Measurements from ENCODE around the gene SMIM45.

The SMIM45 gene

DNA sequence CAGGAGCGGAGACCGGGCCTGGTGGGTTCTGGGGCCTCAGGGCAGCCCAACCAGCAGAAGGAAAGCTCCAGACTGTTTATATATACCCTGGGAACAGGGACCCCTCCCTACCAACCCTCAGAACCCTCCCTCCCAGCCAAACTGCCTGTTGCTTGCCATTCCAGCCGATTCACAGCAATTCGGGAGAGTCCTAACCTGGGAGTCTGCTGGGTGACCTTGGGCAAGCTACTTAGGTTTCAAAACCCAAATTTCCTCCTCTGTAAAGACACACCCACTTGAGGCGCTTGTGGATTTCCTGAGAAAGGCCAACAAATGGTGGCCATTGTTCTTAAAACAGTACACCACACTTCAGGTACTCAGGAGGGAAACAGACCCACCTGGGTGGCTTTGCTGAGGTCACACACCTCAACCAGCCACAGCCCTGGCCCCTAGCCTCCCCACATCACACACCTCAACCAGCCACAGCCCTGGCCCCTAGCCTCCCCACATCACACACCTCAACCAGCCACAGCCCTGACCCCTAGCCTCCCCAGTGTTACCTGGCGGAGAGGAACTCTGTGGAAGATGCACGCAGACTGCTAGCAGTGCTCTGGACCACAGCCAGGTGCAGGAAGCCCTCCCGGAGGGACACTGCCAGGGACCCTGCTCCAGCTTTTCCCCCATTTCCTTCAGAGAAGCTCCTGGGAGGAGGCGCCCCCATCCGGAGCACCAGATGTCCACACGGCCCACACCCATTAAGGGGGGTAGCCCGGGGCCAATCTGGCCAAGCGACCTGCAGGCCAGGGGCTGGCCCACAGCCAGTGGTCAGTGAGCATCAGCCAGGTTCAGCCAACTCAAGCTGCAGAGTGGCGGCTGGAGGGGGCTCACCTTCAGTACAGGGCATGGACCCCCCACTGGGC lies 43.3 kb upstream of the SMIM45 start:
- H3K4me3 Mint-ChIP-seq (ENCODE audit: unreplicated experiment): no peak overlapping the region
- no peaks in the 10 kb centered on the region for H3K4me1 Mint-ChIP-seq (ENCODE audit: insufficient read depth, unreplicated experiment)
- ChIA-PET CTCF (interaction anchor here (0.6 to 1.2 kb wide), 3 partner anchors 20 to 666 kb away, joined by 3 read pairs; no protein-coding TSS in a partner anchor), POLR2A (interaction anchor here (1.1 kb wide), 1 partner anchor 108 kb away, joined by 3 read pairs; the partner anchor contains the start of gene CCDC134)
- no peak overlapping the region for H3K27ac Mint-ChIP-seq (ENCODE audit: low read depth, unreplicated experiment)
- intact Hi-C loops (cut with micrococcal nuclease): no loop called here
- peaks cover 24% of the 10 kb centered on the region for H3K27me3 Mint-ChIP-seq (ENCODE audit: insufficient read depth, unreplicated experiment)
- TF ChIP-seq, protein P1, sequence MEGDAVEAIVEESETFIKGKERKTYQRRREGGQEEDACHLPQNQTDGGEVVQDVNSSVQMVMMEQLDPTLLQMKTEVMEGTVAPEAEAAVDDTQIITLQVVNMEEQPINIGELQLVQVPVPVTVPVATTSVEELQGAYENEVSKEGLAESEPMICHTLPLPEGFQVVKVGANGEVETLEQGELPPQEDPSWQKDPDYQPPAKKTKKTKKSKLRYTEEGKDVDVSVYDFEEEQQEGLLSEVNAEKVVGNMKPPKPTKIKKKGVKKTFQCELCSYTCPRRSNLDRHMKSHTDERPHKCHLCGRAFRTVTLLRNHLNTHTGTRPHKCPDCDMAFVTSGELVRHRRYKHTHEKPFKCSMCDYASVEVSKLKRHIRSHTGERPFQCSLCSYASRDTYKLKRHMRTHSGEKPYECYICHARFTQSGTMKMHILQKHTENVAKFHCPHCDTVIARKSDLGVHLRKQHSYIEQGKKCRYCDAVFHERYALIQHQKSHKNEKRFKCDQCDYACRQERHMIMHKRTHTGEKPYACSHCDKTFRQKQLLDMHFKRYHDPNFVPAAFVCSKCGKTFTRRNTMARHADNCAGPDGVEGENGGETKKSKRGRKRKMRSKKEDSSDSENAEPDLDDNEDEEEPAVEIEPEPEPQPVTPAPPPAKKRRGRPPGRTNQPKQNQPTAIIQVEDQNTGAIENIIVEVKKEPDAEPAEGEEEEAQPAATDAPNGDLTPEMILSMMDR (IDR thresholded peaks at IDR 0.05; ENCODE audit: unreplicated experiment): no peak
- DNase-seq (ENCODE audit: unreplicated experiment): no peak
- no TSS peak for BruUV-seq (replicated peaks)
- H3K9me3 Mint-ChIP-seq (ENCODE audit: unreplicated experiment): no peaks in the 10 kb centered on the region
- H3K36me3 Mint-ChIP-seq (ENCODE audit: insufficient read depth, unreplicated experiment): peaks cover 11% of the 10 kb centered on the region

DNA sequence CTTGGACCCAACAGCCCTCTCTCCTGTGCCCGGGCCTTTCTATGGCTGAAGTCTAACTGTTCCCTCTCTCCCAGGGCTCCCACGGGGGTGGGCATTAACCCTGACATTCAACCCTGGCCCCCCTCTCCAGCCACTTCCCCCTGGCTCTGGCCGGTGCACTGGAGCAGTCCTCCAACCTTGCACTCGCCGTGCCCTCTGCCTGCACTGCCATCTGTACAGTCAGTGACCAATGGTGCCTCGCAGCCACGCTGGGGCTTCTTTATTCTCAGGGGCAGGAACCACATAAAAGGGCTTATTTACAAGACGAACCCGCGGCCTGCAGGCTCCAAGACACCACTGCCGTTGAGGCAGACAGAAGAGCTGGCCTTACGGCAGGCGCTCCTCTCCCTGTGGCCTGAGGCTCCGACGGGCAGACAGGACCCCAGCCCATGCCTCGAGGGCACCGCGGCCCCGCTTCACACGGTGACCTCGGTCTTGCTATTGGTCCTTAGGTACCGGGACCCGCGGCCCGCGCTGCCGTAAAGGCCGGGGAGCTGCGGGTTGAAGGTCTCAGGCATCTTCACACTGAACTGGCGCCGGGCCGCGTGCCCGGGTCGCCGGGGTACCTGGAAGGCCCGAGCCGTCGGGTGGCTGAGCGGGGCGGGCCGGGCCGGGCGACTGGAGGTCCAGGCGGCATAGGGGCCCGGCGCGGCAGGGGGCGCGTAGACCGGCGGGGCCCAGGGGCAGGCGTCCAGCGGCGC lies 42.5 kb upstream of the SMIM45 start:
- TF ChIP-seq, protein P1 (IDR thresholded peaks at IDR 0.05; ENCODE audit: unreplicated experiment): no peak
- intact Hi-C loops (cut with micrococcal nuclease): no loop called here
- BruUV-seq (replicated peaks): no TSS peak
- ChIA-PET CTCF (interaction anchor here (0.6 kb wide), 1 partner anchor 665 kb away, joined by 3 read pairs; no protein-coding TSS in a partner anchor), POLR2A (no interaction called here)
- Mint-ChIP-seq H3K27me3 (ENCODE audit: insufficient read depth, unreplicated experiment) (peaks cover 26% of the 10 kb centered on the region), H3K36me3 (ENCODE audit: insufficient read depth, unreplicated experiment) (peaks cover 7% of the 10 kb centered on the region), H3K9me3 (ENCODE audit: unreplicated experiment) (no peaks in the 10 kb centered on the region), H3K27ac (ENCODE audit: low read depth, unreplicated experiment) (no peak overlapping the region), H3K4me1 (ENCODE audit: insufficient read depth, unreplicated experiment) (no peaks in the 10 kb centered on the region), H3K4me3 (ENCODE audit: unreplicated experiment) (no peak overlapping the region)
- DNase-seq (ENCODE audit: unreplicated experiment): no peak

DNA sequence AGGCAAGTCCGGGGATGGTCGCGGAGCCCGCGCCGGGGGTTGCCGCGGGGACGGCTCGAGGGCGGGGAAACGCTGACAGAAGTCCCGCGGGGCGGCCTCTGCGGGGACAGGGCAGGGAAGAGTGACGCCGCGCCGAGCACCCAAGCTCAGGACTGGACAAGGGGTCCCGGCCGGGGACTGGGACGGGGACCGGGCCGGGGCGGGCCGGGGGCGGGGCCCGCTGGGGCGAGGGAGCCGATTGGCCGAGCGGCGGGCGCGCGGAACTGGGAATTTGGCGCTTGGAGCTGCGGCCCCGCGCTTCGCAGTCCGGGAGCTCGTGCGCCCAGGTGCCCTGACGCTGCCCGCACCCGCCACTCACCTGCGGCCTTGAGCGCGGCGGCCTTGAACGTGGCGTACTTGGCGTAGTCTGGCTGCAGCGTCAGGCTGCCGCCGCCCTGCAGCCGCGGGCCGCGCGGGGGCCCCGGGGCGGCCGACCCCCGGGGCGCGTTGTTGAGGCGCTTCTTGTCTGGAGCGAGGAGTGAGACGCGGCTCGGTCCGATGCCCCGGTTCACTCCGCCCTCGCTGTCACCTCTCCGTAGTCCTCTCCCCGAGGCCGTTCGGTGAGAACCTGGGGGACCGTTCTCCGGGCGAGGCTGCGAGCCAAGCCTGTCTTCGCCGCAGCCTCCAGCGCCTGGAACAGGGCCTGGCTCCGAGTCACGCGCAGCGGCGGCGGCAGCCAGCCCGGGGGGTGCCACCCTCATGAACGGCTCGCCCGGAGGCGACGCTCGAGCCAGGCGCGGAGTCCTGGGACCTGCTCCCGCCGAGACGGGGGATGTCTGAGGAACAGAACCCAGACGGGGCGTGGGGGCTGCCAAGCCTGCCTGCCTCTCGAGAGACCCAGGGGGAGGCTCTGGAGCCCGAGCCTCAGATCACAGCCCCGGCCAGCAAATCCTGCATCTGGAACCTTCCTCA lies 41.6 kb upstream of the SMIM45 start:
- TF ChIP-seq, protein P1 (IDR thresholded peaks at IDR 0.05; ENCODE audit: unreplicated experiment): no peak
- POLR2A ChIA-PET: no interaction called here
- peak; percentile 36 for DNase-seq (ENCODE audit: unreplicated experiment)
- Mint-ChIP-seq H3K9me3 (ENCODE audit: unreplicated experiment) (no peaks in the 10 kb centered on the region), H3K36me3 (ENCODE audit: insufficient read depth, unreplicated experiment) (peaks cover 5% of the 10 kb centered on the region), H3K27ac (ENCODE audit: low read depth, unreplicated experiment) (no peak overlapping the region), H3K4me3 (ENCODE audit: unreplicated experiment) (no peak overlapping the region), H3K27me3 (ENCODE audit: insufficient read depth, unreplicated experiment) (peaks cover 27% of the 10 kb centered on the region), H3K4me1 (ENCODE audit: insufficient read depth, unreplicated experiment) (no peaks in the 10 kb centered on the region)
- intact Hi-C loops (cut with micrococcal nuclease): no loop called here
- CTCF ChIA-PET: no interaction called here
- BruUV-seq (replicated peaks): no TSS peak
